Posterior cingulate gyrus (tissue), 11 donors: Measurements from ENCODE around the gene CLIC1.

Source experiments
- DNase-seq, 10 donors: peaks; one replicate each; pipeline versions ENCODE4 v3.0.0 to v3.0.0-alpha.2; 2020 to 2021; ENCODE audit warnings: mixed read lengths in 3 of 10
- intact Hi-C: fragments of 100-400 bp; cut with DNase I; formaldehyde crosslinking; loops from one replicate; pipeline ENCODE4 v1.15.1; 2023

CLIC1 gene

DNA sequence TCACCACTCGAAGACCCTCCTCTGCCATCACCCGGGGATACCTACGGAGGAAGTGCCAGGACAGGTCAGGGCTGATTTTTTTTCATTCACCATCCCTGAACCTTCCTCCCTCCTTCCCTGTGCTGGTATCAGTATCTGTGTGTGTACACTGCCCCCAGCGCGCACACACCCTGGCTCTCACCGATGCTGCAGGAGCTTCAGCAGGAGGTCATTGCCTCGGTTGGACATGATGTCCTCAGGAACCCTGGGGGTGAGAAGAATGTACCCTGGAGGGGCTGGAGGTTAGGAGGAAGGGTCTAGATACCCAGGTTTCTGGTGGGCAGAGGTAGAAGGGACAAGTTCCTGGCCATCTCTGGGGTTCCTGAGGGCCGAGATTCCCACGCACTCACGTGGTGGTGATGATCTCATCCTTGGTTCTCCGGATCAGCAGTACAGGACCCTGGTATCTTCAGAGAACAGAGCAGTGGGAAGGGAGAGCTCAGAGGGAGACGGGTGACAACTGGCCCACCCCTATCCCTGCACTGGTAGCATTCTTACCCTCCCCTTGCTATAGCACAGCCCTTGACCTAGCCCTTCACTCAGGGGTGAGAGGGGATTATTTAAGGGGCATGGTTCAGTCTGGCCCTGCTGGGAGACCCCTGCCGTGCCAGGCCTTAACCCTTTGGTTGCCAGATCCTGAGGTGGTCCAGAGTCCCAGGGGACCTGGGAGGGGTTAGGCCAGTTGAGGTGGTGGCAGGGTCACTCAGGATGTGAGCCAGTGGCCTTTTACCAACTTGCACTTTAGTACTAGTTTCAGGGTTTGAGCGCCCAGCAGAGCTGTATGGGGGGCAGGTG lies 48.3 kb downstream of the CLIC1 start:
- intact Hi-C loops: no loop called here
- peak in 1 of 10 donors; percentile 63 for DNase-seq

GRCh38 chr6:31687321-31687720 lies 49.0 kb downstream of the CLIC1 start:
- peak in 1 of 10 donors; percentile 57 for DNase-seq
- intact Hi-C loops: no loop called here

DNA sequence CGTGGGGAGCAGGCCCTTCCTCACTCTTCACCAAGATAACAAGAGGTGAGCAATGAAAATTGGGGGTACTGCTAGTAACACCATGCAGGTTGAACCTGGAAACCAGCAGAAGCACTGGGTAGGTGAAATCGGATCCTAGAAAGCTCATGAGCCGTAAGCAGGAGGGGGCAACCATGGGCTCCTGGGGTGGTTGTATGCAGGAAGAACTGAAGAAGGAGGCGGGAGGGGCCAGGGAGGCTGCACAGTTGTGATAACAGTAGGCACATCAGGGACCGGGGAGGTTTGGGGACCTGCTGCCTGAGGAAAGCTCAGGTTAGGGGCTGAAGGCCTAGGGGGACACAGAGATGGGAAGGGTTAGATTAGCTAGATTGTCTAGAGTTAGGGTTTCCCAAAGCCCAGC lies 49.8 kb downstream of the CLIC1 start:
- DNase-seq: peak in 1 of 10 donors; percentile 35
- intact Hi-C loops: no loop called here

- no peak for DNase-seq
- intact Hi-C loops: loop anchor here (5.0 kb wide), 1 partner anchor 269 kb away; no protein-coding TSS in a partner anchor
Measured at GRCh38 chr6:31683591-31683990, 52.7 kb downstream of the CLIC1 start.

DNA sequence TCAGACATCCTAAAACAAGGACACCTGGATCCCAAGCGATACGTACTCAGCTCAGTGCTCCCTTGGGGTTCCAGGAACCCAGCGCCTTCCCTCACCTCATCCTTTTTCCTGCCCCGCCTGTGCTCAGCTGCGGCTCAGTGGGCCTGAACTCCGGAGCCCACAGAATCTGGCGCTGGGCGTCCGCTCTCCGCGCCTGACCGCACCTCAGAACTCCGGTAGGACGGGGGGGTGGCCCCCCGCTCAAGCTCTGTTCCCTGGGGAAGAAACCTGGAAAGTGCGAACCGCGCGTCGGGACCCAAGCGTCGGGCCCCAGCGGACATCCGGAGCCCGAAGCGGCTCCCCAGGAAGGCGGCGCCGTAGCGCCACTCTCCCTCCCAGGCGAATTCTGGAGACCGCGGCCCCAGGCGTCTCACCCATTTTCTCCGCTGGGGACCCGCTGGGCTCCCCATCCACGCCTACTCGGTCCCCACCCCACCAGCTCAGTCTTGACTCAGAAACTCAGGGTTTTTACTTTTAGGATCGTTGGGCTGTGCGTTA lies 55.1 kb downstream of the CLIC1 start:
- intact Hi-C loops: loop anchor here (2.0 to 5.0 kb wide), 2 partner anchors 154 to 271 kb away; no protein-coding TSS in a partner anchor

More for the DNA sequence above, 55.1 kb downstream of the CLIC1 start:
- DNase-seq: peak in 8 of 10 donors; percentile 22 to 92 (median 52)
